GM12878 (cell line): Measurements from ENCODE around the gene SNCAIP.

Source experiments
- BRCA1 ChIP-seq: IDR thresholded peaks from 2 replicates; pipeline ENCODE4 v1.6.1; 2011; ENCODE audit warnings: low read depth, low read length, improper control_type of control experiment
- CBFB ChIP-seq: IDR thresholded peaks from 2 replicates; pipeline ENCODE4 v1.6.1; 2016; ENCODE audit warnings: antibody characterized with exemption, low read depth
- CEBPB ChIP-seq, 2 experiments: fragments of 150-350 bp in 1 of 2; IDR thresholded peaks; 2 replicates each; pipeline ENCODE4 v1.6.1; 2012 to 2014; ENCODE audit warnings: low read depth in 2 of 2, low read length in 2 of 2, borderline replicate concordance in 1 of 2, inconsistent platforms in 1 of 2
- EP300 ChIP-seq, 2 experiments: fragments of 150-350 bp in 1 of 2; IDR thresholded peaks; 2 replicates each; pipeline ENCODE4 v1.6.1; 2011 to 2012; ENCODE audit warnings: low read depth in 2 of 2, low read length in 2 of 2, borderline replicate concordance in 1 of 2, improper control_type of control experiment in 1 of 2, inconsistent platforms in 1 of 2; ENCODE audit not compliant: control insufficient read depth in 1 of 2
- HDAC6 ChIP-seq: fragments of 200-600 bp; sonication (generic); IDR thresholded peaks from one replicate; pipeline ENCODE4 v1.8.0; 2017; ENCODE audit warnings: antibody characterized with exemption; ENCODE audit not compliant: unreplicated experiment
- POLR2A ChIP-seq: IDR thresholded peaks from 2 replicates; pipeline ENCODE4 v1.6.1; 2011; ENCODE audit warnings: low read depth, mild to moderate bottlenecking, low read length
- SIN3A ChIP-seq: IDR thresholded peaks from 2 replicates; pipeline ENCODE4 v1.6.1; 2012; ENCODE audit warnings: low read depth, low read length, improper control_type of control experiment
- YY1 ChIP-seq: IDR thresholded peaks from 2 replicates; pipeline ENCODE4 v1.6.1; 2011; ENCODE audit warnings: low read depth, mild to moderate bottlenecking, low read length
- ZBTB40 ChIP-seq: fragments of 450-650 bp; IDR thresholded peaks from 2 replicates; pipeline ENCODE4 v1.6.1; 2016; ENCODE audit warnings: mild to moderate bottlenecking, moderate library complexity, borderline replicate concordance
- ZZZ3 ChIP-seq: IDR thresholded peaks from 2 replicates; pipeline ENCODE4 v1.6.1; 2011; ENCODE audit warnings: low read depth; ENCODE audit not compliant: control insufficient read depth, insufficient read length
- TF ChIP-seq, protein P1 (sequence below): fragments of 450-650 bp; IDR thresholded peaks from 2 replicates; pipeline ENCODE4 v1.6.1; 2017; ENCODE audit warnings: low read depth, mild to moderate bottlenecking, moderate library complexity
- TF ChIP-seq, protein P2 (sequence below): IDR thresholded peaks from 2 replicates; pipeline ENCODE4 v1.6.1; 2011; ENCODE audit warnings: low read depth, mild to moderate bottlenecking, low read length, moderate library complexity, borderline replicate concordance; ENCODE audit errors: extremely low read depth
- TF ChIP-seq, protein P3 (sequence below), 3 experiments: IDR thresholded peaks in 2 of 3; conservative IDR thresholded peaks in 1 of 3; 2 replicates each; pipeline ENCODE4 v1.5.1; 2011; ENCODE audit warnings: low read depth in 3 of 3, low read length in 3 of 3, mild to moderate bottlenecking in 3 of 3, control low read depth in 2 of 3, moderate library complexity in 2 of 3, inconsistent platforms in 1 of 3, mixed read lengths in 1 of 3; ENCODE audit not compliant: control insufficient read depth in 2 of 3, insufficient read depth in 1 of 3; ENCODE audit errors: extremely low read depth in 1 of 3
- TF ChIP-seq, protein P4 (sequence below): IDR thresholded peaks from 2 replicates; pipeline ENCODE4 v1.6.1; 2011; ENCODE audit warnings: low read depth, low read length, improper control_type of control experiment, borderline replicate concordance

DNA sequence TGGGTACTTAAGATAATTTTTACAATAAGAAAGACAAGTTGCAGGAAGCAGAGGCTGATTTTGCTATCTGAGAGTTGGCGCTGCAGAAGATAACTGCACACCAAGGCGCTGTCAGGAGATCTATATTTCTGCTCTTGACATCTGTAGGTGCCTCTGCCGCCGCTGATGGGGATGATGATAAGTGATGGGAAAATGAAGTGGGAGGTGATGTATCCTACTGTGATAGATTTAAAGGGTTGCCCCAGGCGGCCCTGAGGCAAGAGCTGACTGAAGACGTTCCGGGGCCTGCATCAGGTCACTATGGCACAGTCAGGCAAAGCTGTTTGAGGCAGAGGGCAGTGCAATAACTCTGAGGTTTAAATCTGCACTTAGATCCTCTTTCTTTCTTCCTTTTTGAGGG is 78.1 kb downstream of the SNCAIP start:
- TF ChIP-seq, protein P1, sequence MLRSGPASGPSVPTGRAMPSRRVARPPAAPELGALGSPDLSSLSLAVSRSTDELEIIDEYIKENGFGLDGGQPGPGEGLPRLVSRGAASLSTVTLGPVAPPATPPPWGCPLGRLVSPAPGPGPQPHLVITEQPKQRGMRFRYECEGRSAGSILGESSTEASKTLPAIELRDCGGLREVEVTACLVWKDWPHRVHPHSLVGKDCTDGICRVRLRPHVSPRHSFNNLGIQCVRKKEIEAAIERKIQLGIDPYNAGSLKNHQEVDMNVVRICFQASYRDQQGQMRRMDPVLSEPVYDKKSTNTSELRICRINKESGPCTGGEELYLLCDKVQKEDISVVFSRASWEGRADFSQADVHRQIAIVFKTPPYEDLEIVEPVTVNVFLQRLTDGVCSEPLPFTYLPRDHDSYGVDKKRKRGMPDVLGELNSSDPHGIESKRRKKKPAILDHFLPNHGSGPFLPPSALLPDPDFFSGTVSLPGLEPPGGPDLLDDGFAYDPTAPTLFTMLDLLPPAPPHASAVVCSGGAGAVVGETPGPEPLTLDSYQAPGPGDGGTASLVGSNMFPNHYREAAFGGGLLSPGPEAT: no peak
- TF ChIP-seq POLR2A (no peak), CBFB (no peak), YY1 (no peak), BRCA1 (no peak), ZBTB40 (no peak), EP300 (IDR thresholded peaks at IDR 0.05; ENCODE audit: borderline replicate concordance in 1 of 2, control insufficient read depth in 1 of 2, low read depth in 2 of 2, low read length in 2 of 2) (no peak), ZZZ3 (no peak), SIN3A (no peak), HDAC6 (no peak), CEBPB (IDR thresholded peaks at IDR 0.05; ENCODE audit: borderline replicate concordance in 1 of 2, low read depth in 2 of 2, low read length in 2 of 2) (no peak)
- TF ChIP-seq, protein P2, sequence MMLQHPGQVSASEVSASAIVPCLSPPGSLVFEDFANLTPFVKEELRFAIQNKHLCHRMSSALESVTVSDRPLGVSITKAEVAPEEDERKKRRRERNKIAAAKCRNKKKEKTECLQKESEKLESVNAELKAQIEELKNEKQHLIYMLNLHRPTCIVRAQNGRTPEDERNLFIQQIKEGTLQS: no peak
- TF ChIP-seq, protein P3, sequence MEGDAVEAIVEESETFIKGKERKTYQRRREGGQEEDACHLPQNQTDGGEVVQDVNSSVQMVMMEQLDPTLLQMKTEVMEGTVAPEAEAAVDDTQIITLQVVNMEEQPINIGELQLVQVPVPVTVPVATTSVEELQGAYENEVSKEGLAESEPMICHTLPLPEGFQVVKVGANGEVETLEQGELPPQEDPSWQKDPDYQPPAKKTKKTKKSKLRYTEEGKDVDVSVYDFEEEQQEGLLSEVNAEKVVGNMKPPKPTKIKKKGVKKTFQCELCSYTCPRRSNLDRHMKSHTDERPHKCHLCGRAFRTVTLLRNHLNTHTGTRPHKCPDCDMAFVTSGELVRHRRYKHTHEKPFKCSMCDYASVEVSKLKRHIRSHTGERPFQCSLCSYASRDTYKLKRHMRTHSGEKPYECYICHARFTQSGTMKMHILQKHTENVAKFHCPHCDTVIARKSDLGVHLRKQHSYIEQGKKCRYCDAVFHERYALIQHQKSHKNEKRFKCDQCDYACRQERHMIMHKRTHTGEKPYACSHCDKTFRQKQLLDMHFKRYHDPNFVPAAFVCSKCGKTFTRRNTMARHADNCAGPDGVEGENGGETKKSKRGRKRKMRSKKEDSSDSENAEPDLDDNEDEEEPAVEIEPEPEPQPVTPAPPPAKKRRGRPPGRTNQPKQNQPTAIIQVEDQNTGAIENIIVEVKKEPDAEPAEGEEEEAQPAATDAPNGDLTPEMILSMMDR (IDR thresholded peaks at IDR 0.05 in 2 of 3, conservative IDR thresholded peaks at IDR 0.05 in 1 of 3; ENCODE audit: control insufficient read depth in 2 of 3, extremely low read depth in 1 of 3, insufficient read depth in 1 of 3, low read depth in 3 of 3, low read length in 3 of 3): no peak
- TF ChIP-seq, protein P4, sequence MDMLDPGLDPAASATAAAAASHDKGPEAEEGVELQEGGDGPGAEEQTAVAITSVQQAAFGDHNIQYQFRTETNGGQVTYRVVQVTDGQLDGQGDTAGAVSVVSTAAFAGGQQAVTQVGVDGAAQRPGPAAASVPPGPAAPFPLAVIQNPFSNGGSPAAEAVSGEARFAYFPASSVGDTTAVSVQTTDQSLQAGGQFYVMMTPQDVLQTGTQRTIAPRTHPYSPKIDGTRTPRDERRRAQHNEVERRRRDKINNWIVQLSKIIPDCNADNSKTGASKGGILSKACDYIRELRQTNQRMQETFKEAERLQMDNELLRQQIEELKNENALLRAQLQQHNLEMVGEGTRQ: no peak
